NCI-H128 (cell line): ENCODE measurements around the gene ZBTB3.
A peak's percentile ranks its signal among the peaks of the same experiment; 100 is the strongest.
"Not testable (repeated sequence)": the region's sequence is repeated elsewhere in the genome, so short reads cannot be mapped to it uniquely, and the experiment has no call there.

ENCODE experiments used
- DNase-seq: peaks from one replicate; lab custom pipeline; 2025; ENCODE audit not compliant: unreplicated experiment; lab: John Stamatoyannopoulos, UW

The ZBTB3 gene

DNA sequence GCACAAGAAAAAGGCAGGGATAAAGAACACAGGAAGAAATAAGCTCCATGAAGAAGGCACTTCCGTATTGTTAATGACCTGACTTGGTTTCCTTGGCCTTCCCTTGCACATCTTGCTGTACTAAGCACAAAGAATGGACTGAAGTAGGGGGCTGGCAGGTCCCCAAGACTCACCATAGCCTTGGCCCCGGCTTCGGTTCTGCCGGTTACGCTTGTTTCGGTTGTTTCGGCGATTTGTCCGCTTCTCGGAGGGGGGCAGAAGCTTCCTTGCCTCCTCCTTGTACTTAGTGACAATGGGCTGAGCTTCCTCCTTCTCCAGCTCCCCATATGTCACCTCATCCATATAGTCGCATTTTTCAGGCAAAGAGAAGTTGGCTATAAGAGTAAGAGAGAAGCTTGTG lies 37.1 kb downstream of the ZBTB3 start:
- no peak for DNase-seq

DNA sequence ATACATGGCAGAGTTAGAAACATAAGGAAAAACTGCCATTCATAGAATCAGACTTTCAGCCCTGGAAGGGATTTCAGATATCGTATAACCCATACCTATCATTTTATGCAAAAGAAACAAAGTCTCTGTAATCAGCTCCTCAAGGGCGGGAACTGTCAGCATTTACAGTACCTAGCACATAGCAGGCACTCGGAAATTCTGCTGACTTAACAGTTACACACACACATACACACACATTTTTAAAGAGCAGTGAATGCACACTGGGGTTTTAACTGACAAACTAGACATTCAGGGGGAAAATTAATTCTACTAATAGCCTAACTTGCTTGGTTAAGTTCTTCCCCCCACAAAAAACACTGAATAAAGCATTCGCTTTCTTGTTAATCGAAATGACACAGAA lies 37.8 kb downstream of the ZBTB3 start:
- no peak for DNase-seq

DNA sequence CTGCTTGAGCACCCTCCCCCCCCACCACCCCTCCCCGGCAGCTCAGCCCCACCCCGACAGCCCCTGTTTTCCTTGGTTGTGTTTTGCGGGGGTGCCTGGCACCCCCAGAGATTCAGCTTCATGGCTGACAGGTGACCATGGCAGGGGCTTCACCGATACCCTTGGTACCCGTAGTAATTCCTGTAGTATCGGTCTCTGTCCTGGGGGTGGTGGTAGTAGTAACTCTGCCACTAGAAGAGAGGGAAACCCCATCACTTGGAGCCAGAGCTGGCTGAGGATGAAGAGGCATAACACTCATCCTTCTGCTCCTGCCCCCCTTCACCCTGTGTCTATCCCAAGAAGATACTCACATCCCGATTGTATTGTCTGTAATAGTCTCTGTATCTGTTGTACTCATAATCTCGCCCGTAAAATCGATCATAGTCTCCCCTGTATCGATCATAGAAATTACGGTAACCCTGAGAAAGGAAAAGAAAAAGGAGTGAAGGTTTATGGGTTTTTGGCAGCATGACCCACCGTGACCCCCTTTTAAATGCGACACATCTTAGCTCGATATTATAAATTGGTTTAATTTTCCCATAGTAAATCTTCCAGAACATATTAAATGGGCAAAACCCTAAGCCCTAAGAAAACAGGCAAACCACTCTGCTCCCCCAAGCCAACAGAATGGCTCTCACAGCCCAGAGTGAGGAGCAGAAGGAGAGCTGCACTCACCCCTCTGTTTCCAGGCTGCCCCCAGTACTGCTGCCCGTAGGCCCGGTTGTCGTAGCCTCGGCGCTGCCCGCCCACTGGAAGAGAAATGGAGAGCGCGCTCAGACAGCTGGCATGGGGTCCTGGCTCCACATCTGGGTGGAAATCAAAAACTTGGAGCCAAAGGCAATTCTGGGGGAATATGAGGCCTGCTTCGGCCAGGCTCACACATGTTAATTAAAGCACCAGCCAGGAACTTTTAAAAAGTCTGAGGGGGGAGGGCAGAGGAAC lies 38.5 kb downstream of the ZBTB3 start:
- no peak for DNase-seq

DNA sequence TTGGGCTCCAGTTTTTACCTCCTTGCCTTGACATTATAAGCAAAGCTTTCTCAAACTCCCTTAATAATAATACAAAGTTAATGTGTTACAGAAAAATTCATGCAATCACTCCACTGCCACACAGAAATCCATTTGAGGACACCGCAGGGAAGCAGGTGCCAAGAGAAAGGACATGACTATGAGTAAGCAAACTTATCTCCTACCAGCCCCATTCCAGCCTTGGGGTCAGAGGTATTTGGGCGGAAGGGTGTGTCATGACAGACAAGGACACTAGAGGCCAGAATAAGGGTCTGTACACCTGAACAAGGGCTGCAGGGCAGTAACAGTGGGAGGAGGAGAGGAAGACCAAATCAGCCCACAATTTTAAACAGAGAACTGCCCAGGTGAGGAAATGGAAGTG lies 40.6 kb downstream of the ZBTB3 start:
- no peak for DNase-seq

DNA sequence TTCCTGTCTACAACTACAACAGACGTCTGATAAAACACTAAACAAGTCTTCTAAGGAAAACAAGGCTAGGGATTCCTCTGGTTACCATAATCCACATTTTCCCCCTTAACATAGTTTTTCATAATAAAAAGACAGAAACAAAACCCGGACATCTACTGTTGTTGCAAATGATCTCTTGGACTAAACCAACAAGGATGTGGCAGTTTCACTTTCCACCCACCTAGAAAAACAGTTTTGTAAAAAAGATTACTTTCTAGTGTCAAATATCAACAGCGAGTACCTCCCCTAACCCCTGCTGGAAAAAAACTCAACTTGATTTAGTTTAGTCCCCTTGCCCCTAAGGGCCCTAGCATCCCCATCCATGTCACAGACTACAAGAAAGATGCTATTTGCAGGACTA lies 41.1 kb downstream of the ZBTB3 start:
- no peak for DNase-seq

DNA sequence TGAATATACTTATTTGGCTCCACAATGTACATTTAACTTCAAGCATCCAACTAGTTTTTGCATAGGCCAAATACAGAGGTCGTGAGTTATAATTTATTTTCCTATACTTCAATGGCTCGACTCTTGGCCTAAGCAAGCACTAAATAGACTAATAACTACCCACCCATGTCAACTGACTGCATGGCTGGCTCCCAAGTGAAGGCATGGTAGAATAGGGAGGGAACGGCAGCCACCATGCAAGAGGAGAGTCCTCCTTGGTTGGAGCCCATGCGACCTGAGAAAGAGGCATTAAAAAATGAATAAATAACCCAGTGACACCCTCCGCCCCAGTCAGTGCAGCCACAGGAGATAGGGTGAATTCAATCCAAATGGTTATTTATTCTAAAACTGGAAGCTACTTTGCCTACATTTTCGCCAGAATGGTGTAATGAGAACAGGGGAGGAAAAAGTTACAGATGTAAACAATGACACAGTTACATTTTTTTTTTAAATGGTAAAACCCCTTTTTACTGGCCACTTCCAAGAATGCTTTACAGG lies 41.6 kb downstream of the ZBTB3 start:
- no peak for DNase-seq

DNA sequence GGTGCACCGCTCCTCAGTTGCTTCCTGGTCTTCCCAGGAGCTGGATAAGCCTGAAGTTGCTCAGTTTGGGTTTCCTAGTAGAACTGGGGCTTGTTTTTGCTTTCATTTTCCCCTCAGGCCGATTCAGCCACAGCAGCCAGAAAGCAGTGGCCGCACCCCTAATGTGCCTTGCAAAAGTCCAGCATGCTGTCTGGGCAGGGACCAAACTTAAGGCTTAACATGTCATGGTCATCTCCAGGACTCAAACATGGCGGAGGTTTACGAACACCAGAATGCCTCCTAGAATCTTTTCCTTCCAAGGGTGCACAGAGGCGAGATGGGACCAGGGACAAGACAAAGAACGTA lies 44.0 kb downstream of the ZBTB3 start:
- DNase-seq: no peak

DNA sequence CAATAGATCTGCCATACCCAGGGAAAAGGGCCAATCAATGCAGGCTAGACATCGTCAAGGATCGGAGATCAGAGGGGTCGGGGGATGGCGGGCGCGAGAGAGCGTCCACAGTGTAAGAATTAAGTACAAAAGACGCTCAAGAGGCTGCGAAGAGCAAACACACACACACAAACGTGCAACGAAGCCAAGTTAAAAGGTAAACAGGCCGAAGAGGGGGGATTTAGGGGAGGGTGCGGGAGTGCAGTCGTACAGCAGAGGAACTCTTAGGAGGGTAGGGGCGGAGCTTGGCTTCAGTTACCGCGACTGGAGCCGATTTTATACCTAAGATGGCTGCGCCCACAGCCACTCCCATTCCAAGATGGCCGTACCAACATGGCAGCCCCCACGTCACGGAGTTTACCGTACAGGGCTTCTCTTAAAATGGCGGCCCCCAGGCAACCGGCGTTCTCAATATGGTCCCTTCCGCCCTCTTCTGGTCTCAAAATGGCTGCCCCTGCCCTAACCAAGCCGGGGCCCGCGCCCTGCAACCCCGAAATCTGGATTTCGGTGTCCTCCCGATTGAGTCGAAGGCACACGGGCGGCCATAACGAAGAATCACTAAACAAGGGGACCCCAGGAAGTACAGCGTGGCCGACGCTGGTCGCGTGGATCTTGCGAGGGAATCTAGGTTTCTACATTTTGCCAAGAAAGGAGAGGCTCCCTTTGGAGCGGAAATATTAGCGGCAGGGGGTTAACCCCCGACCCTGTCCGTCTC lies 44.5 kb downstream of the ZBTB3 start:
- DNase-seq: peak; percentile 98

DNA sequence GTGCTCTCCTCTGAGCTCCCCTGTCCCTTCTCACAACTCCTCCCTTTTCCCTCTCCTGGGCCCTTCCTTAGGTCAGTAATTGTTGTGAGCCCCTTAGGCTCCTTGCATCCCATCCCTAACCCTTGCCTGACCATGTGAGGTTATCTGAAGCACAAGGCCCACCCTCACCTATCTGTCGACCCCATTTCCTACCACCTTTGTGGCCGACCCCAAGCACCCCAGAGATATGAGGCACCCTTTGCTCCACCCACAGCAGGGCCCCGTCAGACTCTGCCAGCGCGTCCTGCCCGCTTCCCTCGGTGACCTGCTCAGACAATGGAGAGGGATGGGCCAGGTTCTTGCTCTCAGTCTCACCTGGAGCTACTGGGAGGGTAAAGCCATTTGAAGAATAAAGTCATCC lies 45.2 kb downstream of the ZBTB3 start:
- no peak for DNase-seq

DNA sequence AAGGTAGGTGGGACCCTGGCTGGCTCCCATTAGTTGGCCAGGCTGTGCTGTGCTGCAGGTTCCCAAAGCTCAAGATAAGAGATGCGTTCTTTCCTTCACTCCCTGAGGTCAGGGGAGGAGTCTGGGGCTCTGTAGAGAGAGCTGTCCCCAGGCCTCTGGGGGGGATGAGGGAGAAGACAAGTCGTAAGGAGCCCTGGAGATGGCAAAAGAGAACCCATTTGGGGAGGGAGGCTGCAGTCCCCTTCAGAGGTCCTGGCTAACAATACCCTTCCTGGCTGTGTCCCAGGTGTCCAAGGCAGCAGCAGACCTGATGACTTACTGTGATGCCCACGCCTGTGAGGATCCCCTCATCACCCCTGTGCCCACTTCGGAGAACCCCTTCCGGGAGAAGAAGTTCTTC lies 45.6 kb downstream of the ZBTB3 start:
- DNase-seq: no peak

DNA sequence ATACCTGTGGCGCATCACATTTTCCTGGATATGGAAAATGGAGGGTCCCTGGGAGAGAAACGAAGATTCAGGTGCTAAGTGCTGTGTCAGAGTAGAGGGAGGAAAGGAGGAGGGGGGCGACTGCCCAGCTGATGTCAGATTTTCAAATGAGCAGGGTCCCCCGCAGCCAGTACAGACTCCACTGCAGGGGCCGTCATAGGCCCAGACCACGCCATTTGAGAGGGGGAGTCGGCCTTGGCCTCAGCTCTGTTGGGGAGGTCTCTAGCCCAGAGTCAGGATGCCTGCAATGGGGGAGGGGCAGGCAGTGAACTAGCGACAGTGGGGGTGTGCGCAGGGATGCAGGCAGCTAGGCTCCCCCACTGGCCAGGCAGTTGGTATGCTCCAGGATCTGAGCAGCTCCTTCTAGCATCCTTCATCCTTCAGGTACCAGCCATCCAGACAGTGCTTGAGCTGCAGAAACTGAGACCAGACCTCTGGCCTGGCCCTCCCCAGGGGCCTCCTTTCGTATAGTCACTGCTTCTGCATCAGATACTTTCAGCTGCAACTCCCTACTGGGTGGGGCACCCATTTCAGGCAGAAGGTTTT lies 46.6 kb downstream of the ZBTB3 start, which contains the start of the genes BSCL2 and GNG3:
TSS of gene BSCL2 (minus strand) at position 148 of the 585 bp plus-strand sequence. CDS start 229 bp downstream, outside the sequence.
TSS of gene GNG3 (plus strand) at position 400 of the 585 bp plus-strand sequence. CDS start 620 bp downstream, outside the sequence.
- peak; percentile 23 for DNase-seq

DNA sequence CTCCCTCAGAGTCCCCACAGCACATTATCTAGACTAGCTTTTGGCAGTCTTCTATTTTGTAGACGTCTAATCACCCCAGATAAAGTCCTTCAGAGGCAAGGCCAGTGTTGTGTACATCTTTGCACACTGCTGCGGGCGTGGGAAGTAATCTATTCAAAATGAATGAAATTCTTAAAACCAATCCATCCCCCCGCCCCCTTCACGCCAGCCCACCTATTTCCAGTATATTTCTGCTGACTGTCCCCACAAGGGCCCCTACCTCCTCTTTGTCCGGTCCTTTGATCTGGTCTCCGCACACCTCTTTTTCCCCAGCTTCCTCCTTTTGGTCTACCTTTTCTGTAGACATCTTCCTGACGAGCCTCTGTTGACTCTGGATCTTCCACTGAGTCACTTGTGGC lies 47.1 kb downstream of the ZBTB3 start:
- DNase-seq: no peak

DNA sequence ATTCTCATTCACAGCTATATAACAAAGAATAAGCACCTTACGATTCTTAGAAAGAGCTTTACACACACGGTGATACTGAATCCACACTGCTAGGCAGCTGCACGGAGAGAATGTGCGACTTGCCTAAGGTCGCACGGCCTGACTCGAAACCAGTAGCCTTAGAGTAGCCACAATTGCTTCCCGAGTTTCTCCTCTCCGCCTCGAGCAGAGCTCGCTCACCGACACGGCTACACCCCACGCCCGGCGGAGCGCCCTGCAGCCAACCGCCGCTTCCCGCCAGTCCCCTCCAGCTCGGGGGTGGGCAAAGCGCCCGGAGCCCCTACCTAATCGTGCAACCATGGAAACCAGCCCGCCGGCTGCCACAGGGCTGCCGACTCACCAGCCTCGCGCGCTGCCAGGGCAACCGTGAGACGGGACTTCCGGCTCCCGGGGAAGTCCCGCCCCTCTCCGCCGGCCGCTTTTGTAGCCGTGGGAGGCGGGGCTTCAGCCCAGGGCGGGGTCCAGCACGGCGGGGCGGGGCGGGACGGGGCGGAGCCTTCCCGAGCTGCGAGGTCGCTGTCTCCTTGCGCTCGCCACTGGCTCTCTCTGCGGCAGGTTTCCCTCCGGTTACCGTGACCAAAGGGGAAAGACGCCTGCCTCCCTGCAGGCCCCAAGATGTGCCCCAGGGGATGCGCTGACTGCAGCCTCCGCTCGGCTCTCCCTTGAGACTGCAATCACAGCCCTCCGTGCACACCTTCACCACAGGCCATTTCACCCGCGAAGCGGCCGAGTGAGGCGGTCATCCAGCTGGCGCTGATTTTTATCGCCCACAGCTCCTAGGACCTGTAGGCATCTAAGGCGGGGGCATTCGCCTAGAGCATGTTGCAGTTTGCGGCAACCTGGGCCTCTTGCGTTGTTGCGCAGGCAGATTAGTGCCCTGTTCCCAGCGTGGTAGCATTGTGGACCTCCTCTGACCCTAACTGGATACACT lies 47.8 kb downstream of the ZBTB3 start:
- peak; percentile 98 for DNase-seq

DNA sequence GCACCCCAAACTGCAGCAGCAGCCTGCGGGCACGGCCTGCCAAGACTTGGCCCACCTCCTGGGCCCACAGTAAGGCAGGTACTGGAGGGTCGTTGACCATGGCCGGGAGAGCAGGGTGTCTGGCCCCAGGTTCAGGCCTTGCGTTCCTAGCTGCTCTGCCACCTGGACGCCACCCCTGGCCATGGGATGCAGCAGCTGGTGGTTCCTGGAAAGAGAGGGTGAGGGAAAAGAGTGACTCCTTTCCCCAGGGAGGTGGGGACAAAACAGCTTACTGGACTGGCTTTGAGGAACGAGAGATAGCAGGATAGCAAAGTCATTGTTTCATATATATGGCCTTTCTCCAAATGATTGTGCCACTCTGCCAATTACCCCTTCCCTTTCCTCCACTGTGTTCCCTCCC lies 48.5 kb downstream of the ZBTB3 start:
- no peak for DNase-seq

DNA sequence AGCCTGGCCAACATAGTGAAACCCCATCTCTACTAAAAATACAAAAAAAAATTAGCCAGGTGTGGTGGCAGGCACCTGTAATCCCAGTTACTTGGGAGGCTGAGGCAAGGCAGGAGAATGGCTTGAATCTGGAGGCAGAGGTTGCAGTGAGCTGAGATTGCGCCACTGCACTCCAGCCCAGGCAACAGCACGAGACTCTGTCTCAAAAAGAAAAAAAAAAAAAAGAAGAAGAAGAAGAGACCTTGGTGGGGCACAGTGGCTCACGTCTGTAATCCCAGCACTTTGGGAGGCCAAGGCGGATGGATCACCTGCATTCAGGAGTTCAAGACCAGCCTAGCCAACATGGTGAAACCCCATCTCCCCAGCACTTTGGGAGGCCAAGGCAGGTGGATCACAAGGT lies 50.0 kb downstream of the ZBTB3 start:
- DNase-seq: not testable (repeated sequence)

DNA sequence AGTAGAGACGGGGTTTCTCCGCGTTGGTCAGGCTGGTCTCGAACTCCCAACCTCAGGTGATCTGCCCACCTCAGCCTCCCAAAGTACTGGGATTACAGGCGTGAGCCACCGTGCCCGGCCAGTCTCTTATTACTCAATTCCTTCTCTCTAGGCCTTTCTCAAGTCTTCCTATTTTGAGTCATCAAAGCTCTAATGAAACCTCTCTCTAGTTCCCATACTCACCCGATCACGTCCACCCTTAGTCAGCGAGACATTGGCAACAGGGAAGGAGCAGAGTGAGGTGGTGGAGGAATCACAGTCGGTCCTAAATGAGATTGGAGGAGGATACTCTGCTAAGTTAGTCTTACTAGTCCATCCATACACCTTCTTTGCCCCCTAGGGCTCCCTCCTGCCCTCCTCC lies 51.7 kb downstream of the ZBTB3 start:
- no peak for DNase-seq
